ELR (cell line): ENCODE data around the gene IL3.
"Not testable (repeated sequence)": the region's sequence is repeated elsewhere in the genome, so short reads cannot be mapped to it uniquely, and the experiment has no call there.

Source experiments
- DNase-seq: peaks from one replicate; pipeline ENCODE4 v3.0.0-alpha.2; 2015; ENCODE audit warnings: low read depth

Gene IL3

GRCh38 chr5:132094393-132095076, 34.1 kb downstream of the IL3 start:
- DNase-seq = peak; percentile 100

- no peak for DNase-seq
Observed at GRCh38 chr5:132095077-132095410, 34.6 kb downstream of the IL3 start.

- peak; percentile 34 for DNase-seq
Observed at GRCh38 chr5:132095424-132095972, 35.0 kb downstream of the IL3 start.

GRCh38 chr5:132096904-132097303, 36.4 kb downstream of the IL3 start:
- DNase-seq = no peak

GRCh38 chr5:132098151-132098594, 37.7 kb downstream of the IL3 start:
- DNase-seq = peak; percentile 76

- peak; percentile 43 for DNase-seq
Observed at GRCh38 chr5:132098621-132099020, 38.2 kb downstream of the IL3 start.

GRCh38 chr5:132099076-132099748, 38.8 kb downstream of the IL3 start:
- DNase-seq = no peak

- no peak for DNase-seq
Observed at GRCh38 chr5:132099905-132100304, 39.5 kb downstream of the IL3 start.

GRCh38 chr5:132100672-132101261, 40.3 kb downstream of the IL3 start:
- DNase-seq = no peak

- DNase-seq = no peak
Observed at GRCh38 chr5:132101385-132101880, 41.0 kb downstream of the IL3 start.

GRCh38 chr5:132102101-132102701, 41.7 kb downstream of the IL3 start:
- peak; percentile 43 for DNase-seq

GRCh38 chr5:132102944-132103331, 42.5 kb downstream of the IL3 start:
- DNase-seq = no peak

- peak; percentile 96 for DNase-seq
Observed at GRCh38 chr5:132103332-132103951, 43.0 kb downstream of the IL3 start.

GRCh38 chr5:132103969-132104391, 43.5 kb downstream of the IL3 start:
- DNase-seq = peak; percentile 13

- DNase-seq = peak; percentile 62
Observed at GRCh38 chr5:132104556-132104955, 44.1 kb downstream of the IL3 start.

- DNase-seq = no peak
Observed at GRCh38 chr5:132105688-132106087, 45.2 kb downstream of the IL3 start.

GRCh38 chr5:132108495-132108894, 48.0 kb downstream of the IL3 start:
- DNase-seq = not testable (repeated sequence)

- DNase-seq = not testable (repeated sequence)
Observed at GRCh38 chr5:132108957-132109356, 48.5 kb downstream of the IL3 start.

GRCh38 chr5:132109494-132110053, 49.1 kb downstream of the IL3 start:
- no peak for DNase-seq

- DNase-seq = no peak
Observed at GRCh38 chr5:132110195-132110594, 49.7 kb downstream of the IL3 start.

GRCh38 chr5:132110930-132111329, 50.5 kb downstream of the IL3 start:
- no peak for DNase-seq

- DNase-seq = no peak
Observed at GRCh38 chr5:132112111-132112510, 51.7 kb downstream of the IL3 start.
